Neural cell (in vitro differentiated cells): ENCODE data around the gene MBD3.

Source experiments
- EZH2 ChIP-seq: fragments of 200-600, 300-800 bp; shearing (Covaris generic), sonication (generic); IDR thresholded peaks from 2 replicates; pipeline ENCODE4 v1.6.1; 2014; ENCODE audit warnings: antibody characterized with exemption, low read length, borderline replicate concordance, mild to moderate bottlenecking; ENCODE audit not compliant: insufficient read depth, poor library complexity, severe bottlenecking
- SMC3 ChIP-seq: fragments of 450-650 bp; conservative IDR thresholded peaks from 2 replicates; pipeline ENCODE4 v1.6.1; 2014; ENCODE audit warnings: antibody characterized with exemption, mild to moderate bottlenecking, moderate library complexity; ENCODE audit not compliant: poor library complexity
- TF ChIP-seq, protein P1 (sequence below): fragments of 450-650 bp; IDR thresholded peaks from 2 replicates; pipeline ENCODE4 v1.5.1; 2014; ENCODE audit warnings: antibody characterized with exemption, mild to moderate bottlenecking, moderate library complexity; ENCODE audit not compliant: poor library complexity, severe bottlenecking

DNA sequence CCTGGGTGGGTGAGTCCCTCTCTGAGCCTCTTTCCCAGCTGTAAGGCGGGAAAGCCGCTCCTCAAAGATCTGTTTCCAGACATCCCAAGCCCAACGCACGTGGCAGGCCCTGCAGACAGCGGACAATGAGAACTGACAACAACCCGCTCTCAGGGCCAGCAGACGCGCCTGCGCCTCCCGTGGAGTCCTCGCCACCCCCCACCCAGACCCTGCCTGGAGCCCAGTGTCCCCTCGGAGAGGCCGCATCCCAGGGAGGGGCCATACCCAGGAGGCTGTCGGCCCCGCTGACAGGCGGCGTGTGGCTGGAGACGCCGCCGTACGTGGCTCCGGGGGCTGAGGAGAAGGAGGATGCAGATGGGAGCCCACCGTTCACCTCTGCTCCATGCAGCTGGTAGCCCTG is 28.9 kb upstream of the MBD3 start:
- TF ChIP-seq, protein P1, sequence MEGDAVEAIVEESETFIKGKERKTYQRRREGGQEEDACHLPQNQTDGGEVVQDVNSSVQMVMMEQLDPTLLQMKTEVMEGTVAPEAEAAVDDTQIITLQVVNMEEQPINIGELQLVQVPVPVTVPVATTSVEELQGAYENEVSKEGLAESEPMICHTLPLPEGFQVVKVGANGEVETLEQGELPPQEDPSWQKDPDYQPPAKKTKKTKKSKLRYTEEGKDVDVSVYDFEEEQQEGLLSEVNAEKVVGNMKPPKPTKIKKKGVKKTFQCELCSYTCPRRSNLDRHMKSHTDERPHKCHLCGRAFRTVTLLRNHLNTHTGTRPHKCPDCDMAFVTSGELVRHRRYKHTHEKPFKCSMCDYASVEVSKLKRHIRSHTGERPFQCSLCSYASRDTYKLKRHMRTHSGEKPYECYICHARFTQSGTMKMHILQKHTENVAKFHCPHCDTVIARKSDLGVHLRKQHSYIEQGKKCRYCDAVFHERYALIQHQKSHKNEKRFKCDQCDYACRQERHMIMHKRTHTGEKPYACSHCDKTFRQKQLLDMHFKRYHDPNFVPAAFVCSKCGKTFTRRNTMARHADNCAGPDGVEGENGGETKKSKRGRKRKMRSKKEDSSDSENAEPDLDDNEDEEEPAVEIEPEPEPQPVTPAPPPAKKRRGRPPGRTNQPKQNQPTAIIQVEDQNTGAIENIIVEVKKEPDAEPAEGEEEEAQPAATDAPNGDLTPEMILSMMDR = no peak
- TF ChIP-seq EZH2 (no peak), SMC3 (no peak)
